Endothelial cell of umbilical vein (primary cell): ENCODE measurements around the gene TBX1. TPM values are rescaled to one million over a fixed set of nuclear protein-coding genes. Genes with fewer than 3 reads are reported as not detected.

Experiments
- BruUV-seq: library from RNA; stranded (reverse); fragments of 400-500 nt; replicated peaks from 2 replicates; lab custom pipeline; 2021; lab: Mats Ljungman, UMichigan
- CTCF ChIA-PET: fragments of 300-600, 350-600 bp; sonication (Branson Sonifier 250); formaldehyde crosslinking; loops from one replicate; lab custom pipeline; 2021; ENCODE audit warnings: antibody characterized with exemption, inconsistent platforms; lab: Charles Lee
- POLR2A ChIA-PET: fragments of 300-600, 350-600 bp; sonication (Branson Sonifier 250); formaldehyde crosslinking; loops from one replicate; lab custom pipeline; 2021; ENCODE audit warnings: antibody characterized with exemption, inconsistent platforms; lab: Charles Lee
- DNase-seq: peaks from one replicate; pipeline ENCODE4 v3.0.0-alpha.2; 2011; ENCODE audit warnings: low read depth, low spot score
- FAIRE-seq: peaks from 2 replicates; lab custom pipeline; 2011; peaks lifted over from hg19 to GRCh38; lab: Jason Lieb, UNC
- H2AFZ ChIP-seq: 2 replicates; pipeline ENCODE4 v1.6.0; 2012; ENCODE audit warnings: low read depth, low read length, control low read depth, inconsistent platforms
- H3K27ac ChIP-seq: 2 replicates; pipeline ENCODE4 v1.5.1; 2011; ENCODE audit warnings: low read depth, mild to moderate bottlenecking, control low read depth, low read length, moderate library complexity; ENCODE audit not compliant: insufficient read depth
- H3K27me3 ChIP-seq, 2 experiments: 2 replicates each; pipeline versions ENCODE4 v1.6.0 to v1.6.1; 2011; ENCODE audit warnings: low read length in 2 of 2, mixed read lengths in 1 of 2; ENCODE audit not compliant: control insufficient read depth in 2 of 2, insufficient read depth in 2 of 2
- H3K36me3 ChIP-seq, 2 experiments: 2 replicates in 1 of 2; 3 replicates in 1 of 2; pipeline ENCODE4 v1.5.1; 2011; ENCODE audit warnings: low read length in 2 of 2, mild to moderate bottlenecking in 1 of 2, moderate library complexity in 1 of 2; ENCODE audit not compliant: control insufficient read depth in 2 of 2, insufficient read depth in 2 of 2; ENCODE audit errors: extremely low read depth in 1 of 2
- H3K4me1 ChIP-seq: 3 replicates; pipeline ENCODE4 v1.5.1; 2011; ENCODE audit warnings: mild to moderate bottlenecking, low read length; ENCODE audit not compliant: control insufficient read depth, insufficient read depth; ENCODE audit errors: extremely low read depth
- H3K4me2 ChIP-seq: 2 replicates; pipeline ENCODE4 v1.6.1; 2011; ENCODE audit warnings: low read length, control low read depth, mixed read lengths; ENCODE audit not compliant: insufficient read depth
- H3K4me3 ChIP-seq, 3 experiments: fragments of 200-600 bp in 1 of 3; sonication (generic), shearing (Covaris generic) in 1 of 3; replicated peaks in 1 of 3; 2 replicates each; pipeline ENCODE4 v1.5.1; 2011 to 2016; ENCODE audit warnings: control low read depth in 3 of 3, low read length in 3 of 3, mild to moderate bottlenecking in 2 of 3, inconsistent platforms in 1 of 3, low read depth in 1 of 3, moderate library complexity in 1 of 3; ENCODE audit not compliant: insufficient read depth in 1 of 3
- H3K79me2 ChIP-seq: 2 replicates; pipeline ENCODE4 v1.6.0; 2012; ENCODE audit warnings: low read length, inconsistent platforms; ENCODE audit not compliant: control insufficient read depth, insufficient read depth
- H3K9ac ChIP-seq: replicated peaks from 2 replicates; pipeline ENCODE3; 2011; ENCODE audit warnings: low read length, control low read depth; ENCODE audit not compliant: insufficient read depth; ENCODE audit errors: extremely low read depth
- H3K9me1 ChIP-seq: replicated peaks from 3 replicates; pipeline ENCODE4 v1.6.0; 2011; ENCODE audit warnings: mild to moderate bottlenecking, low read length; ENCODE audit not compliant: control insufficient read depth, insufficient read depth; ENCODE audit errors: extremely low read depth
- H3K9me3 ChIP-seq: replicated peaks from 2 replicates; pipeline ENCODE4 v1.5.1; 2012; ENCODE audit warnings: low read length, inconsistent platforms; ENCODE audit not compliant: control insufficient read depth, insufficient read depth
- H4K20me1 ChIP-seq: replicated peaks from 2 replicates; pipeline ENCODE3; 2011; ENCODE audit warnings: mild to moderate bottlenecking, low read length; ENCODE audit not compliant: control insufficient read depth, insufficient read depth; ENCODE audit errors: extremely low read depth
- EZH2 ChIP-seq: IDR thresholded peaks from 2 replicates; pipeline ENCODE4 v1.6.1; 2012; ENCODE audit warnings: borderline replicate concordance, low read depth, mild to moderate bottlenecking, moderate library complexity, low read length, inconsistent platforms; ENCODE audit not compliant: severe bottlenecking
- FOS ChIP-seq: IDR thresholded peaks from 2 replicates; pipeline ENCODE4 v1.6.1; 2011; ENCODE audit warnings: mild to moderate bottlenecking, low read length, moderate library complexity, borderline replicate concordance; ENCODE audit not compliant: insufficient read depth
- GATA2 ChIP-seq: IDR thresholded peaks from 2 replicates; pipeline ENCODE4 v1.7.0; 2011; ENCODE audit warnings: low read depth, mild to moderate bottlenecking, moderate library complexity, mixed read lengths, low read length; ENCODE audit not compliant: insufficient read length, insufficient read depth
- JUN ChIP-seq: IDR thresholded peaks from 2 replicates; pipeline ENCODE4 v1.6.1; 2011; ENCODE audit warnings: borderline replicate concordance, low read depth; ENCODE audit not compliant: insufficient read length, insufficient read depth
- MAX ChIP-seq: IDR thresholded peaks from 2 replicates; pipeline ENCODE4 v1.6.1; 2011; ENCODE audit not compliant: insufficient read depth, insufficient read length
- MYC ChIP-seq: IDR thresholded peaks from one replicate; pipeline ENCODE4 v1.6.1; 2011; ENCODE audit warnings: mild to moderate bottlenecking, low read depth, low read length
- POLR2A ChIP-seq: IDR thresholded peaks from 2 replicates; pipeline ENCODE4 v1.6.1; 2012; ENCODE audit warnings: low read depth, mild to moderate bottlenecking, control low read depth, low read length
- POLR2AphosphoS5 ChIP-seq: IDR thresholded peaks from 2 replicates; pipeline ENCODE4 v1.6.1; 2012; ENCODE audit warnings: low read depth, mild to moderate bottlenecking, control low read depth, low read length, moderate library complexity; ENCODE audit not compliant: insufficient read depth
- dilution Hi-C: fragments of 300-500 bp; cut with MboI; formaldehyde crosslinking; loops from one replicate; pipeline ENCODE4 v1.15.0; 2019; ENCODE audit warnings: low sequenced_read_pairs; ENCODE audit not compliant: extremely low pct_ligation_motif_present
- intact Hi-C: fragments of 100-400 bp; cut with micrococcal nuclease; formaldehyde crosslinking; loops from one replicate; pipeline ENCODE4 v1.10.0; 2022
- polyA plus RNA-seq, 4 experiments: library from polyadenylated mRNA; depleted of rRNA in 3 of 4; stranded (reverse) in 3 of 4; unstranded in 1 of 4; fragments of >200 nt; gene quantifications; 2 replicates each; pipeline versions ENCODE4 v1.2.1 to v1.2.3, GENCODE V29; 2011 to 2012; ENCODE audit warnings: missing spikeins in 1 of 4
- total RNA-seq: library from RNA; stranded (reverse); gene quantifications from 2 replicates; pipeline ENCODE4 v1.2.3, GENCODE V29; 2021
- TF ChIP-seq, protein P1 (sequence below), 2 donors: IDR thresholded peaks; 1 replicate in 1 of 2; 2 replicates in 1 of 2; pipeline ENCODE4 v1.5.1; 2011; ENCODE audit warnings: low read length in 2 of 2, mild to moderate bottlenecking in 2 of 2, moderate library complexity in 2 of 2, control low read depth in 1 of 2, inconsistent platforms in 1 of 2, low read depth in 1 of 2; ENCODE audit not compliant: insufficient read depth in 1 of 2; ENCODE audit errors: extremely low read depth in 1 of 2

The TBX1 gene
- total and polyA plus RNA-seq, 2 donors (not counting 3 experiments of a cell fraction or from before 2014, with no cell fraction given) = 11.0 to 30.2 TPM

DNA sequence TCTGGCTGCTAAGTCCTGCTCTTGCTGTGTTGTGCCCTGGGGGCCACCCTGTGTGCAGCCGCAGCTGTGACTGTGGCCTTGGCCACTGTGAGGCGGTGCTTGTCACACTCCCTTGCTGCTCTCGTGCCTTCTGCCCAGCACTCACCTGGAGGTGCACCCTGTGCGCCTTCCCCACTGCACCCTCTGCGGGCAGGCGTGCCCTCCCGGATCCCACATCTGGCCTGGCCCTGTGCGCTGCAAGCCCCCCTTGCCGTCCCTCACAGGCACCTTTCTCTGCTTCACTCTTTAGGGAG is 27.2 kb downstream of the TBX1 start:
- TF ChIP-seq POLR2A = no peak
- no peak for TF ChIP-seq EZH2
- TF ChIP-seq, protein P1, sequence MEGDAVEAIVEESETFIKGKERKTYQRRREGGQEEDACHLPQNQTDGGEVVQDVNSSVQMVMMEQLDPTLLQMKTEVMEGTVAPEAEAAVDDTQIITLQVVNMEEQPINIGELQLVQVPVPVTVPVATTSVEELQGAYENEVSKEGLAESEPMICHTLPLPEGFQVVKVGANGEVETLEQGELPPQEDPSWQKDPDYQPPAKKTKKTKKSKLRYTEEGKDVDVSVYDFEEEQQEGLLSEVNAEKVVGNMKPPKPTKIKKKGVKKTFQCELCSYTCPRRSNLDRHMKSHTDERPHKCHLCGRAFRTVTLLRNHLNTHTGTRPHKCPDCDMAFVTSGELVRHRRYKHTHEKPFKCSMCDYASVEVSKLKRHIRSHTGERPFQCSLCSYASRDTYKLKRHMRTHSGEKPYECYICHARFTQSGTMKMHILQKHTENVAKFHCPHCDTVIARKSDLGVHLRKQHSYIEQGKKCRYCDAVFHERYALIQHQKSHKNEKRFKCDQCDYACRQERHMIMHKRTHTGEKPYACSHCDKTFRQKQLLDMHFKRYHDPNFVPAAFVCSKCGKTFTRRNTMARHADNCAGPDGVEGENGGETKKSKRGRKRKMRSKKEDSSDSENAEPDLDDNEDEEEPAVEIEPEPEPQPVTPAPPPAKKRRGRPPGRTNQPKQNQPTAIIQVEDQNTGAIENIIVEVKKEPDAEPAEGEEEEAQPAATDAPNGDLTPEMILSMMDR (IDR thresholded peaks at IDR 0.05; ENCODE audit: extremely low read depth in 1 of 2, insufficient read depth in 1 of 2, low read depth in 1 of 2, low read length in 2 of 2) = no peak
- no peak for TF ChIP-seq GATA2
- TF ChIP-seq MYC = no peak
- no peak for TF ChIP-seq JUN
- TF ChIP-seq POLR2AphosphoS5 = no peak
- TF ChIP-seq MAX = no peak
- no peak for TF ChIP-seq FOS
- DNase-seq (no peak), FAIRE-seq (no peak)
- intact Hi-C loops (no loop called here), dilution Hi-C loops (no loop called here)
- H3K4me1 ChIP-seq = no peaks in the 10 kb centered on the region
- no peak overlapping the region for H2AFZ ChIP-seq
- H3K27ac ChIP-seq = no peak overlapping the region
- BruUV-seq = no TSS peak
- H3K36me3 ChIP-seq = no peaks in the 10 kb centered on the region
- no peak overlapping the region for H3K4me3 ChIP-seq
- H3K9me1 ChIP-seq = no peaks in the 10 kb centered on the region
- no peaks in the 10 kb centered on the region for H3K9me3 ChIP-seq
- CTCF ChIA-PET = interaction anchor here (1.1 kb wide), 1 partner anchor 15 kb away, joined by 5 read pairs; no protein-coding TSS in a partner anchor
- no peak overlapping the region for H3K9ac ChIP-seq
- no peaks in the 10 kb centered on the region for H3K27me3 ChIP-seq
- POLR2A ChIA-PET = no interaction called here
- no peaks in the 10 kb centered on the region for H4K20me1 ChIP-seq
- no peak overlapping the region for H3K4me2 ChIP-seq
- H3K79me2 ChIP-seq = no peaks in the 10 kb centered on the region
